ENCODE results near the gene LTB. TPM values are rescaled to one million over a fixed set of nuclear protein-coding genes. Genes with fewer than 3 reads are reported as not detected.

LTB gene
- total and polyA plus RNA-seq, 9 of the 15 experiments (the other 6 are each of a cell fraction or from before 2014, with no cell fraction given): 0.07 to 0.51 TPM; not detected in 7

- TF ChIP-seq NCOR1 (IDR thresholded peaks at IDR 0.05): no peak; the same call in 1 of the 2 replicates
- TF ChIP-seq ATF3 (IDR thresholded peaks at IDR 0.05): peak; percentile 99
- peak; percentile 68 for TF ChIP-seq ATF3 (CRISPR knock-in tag; conservative IDR thresholded peaks at IDR 0.05)
- TF ChIP-seq BCOR (IDR thresholded peaks at IDR 0.05): peak; percentile 17; the same call in 1 of the 2 replicates
- no peak for TF ChIP-seq KAT8 (IDR thresholded peaks at IDR 0.05; ENCODE audit: low read depth)
- TF ChIP-seq KDM4B (IDR thresholded peaks at IDR 0.05; ENCODE audit: borderline replicate concordance in 2 of 2, low read depth in 1 of 2): 0 out of 4 replicates have a peak, but pooled peaks of 1 of the 2 experiments have one; percentile 1
- TF ChIP-seq SNRNP70 (optimal IDR thresholded peaks at IDR 0.05; ENCODE audit: low read depth, low read length): no peak
- no peak for TF ChIP-seq BDP1 (IDR thresholded peaks at IDR 0.05; ENCODE audit: insufficient read depth, insufficient read length)
- TF ChIP-seq HDAC3 (IDR thresholded peaks at IDR 0.05; ENCODE audit: borderline replicate concordance, partially characterized antibody): peak; percentile 14
- TF ChIP-seq PTBP1 (IDR thresholded peaks at IDR 0.05; ENCODE audit: low read depth, low read length): no peak
- TF ChIP-seq NKRF (IDR thresholded peaks at IDR 0.05; ENCODE audit: borderline replicate concordance): peak; percentile 93
- peak; percentile 75 to 80; a peak in 2 of 4 replicates for TF ChIP-seq MLX (CRISPR knock-in tag; conservative IDR thresholded peaks at IDR 0.05)
- TF ChIP-seq TAF9B (IDR thresholded peaks at IDR 0.05; ENCODE audit: partially characterized antibody): peak; percentile 88
- no peak for TF ChIP-seq SRSF3 (IDR thresholded peaks at IDR 0.05; ENCODE audit: insufficient read depth, low read length)
- TF ChIP-seq ESRRA (IDR thresholded peaks at IDR 0.05; ENCODE audit: borderline replicate concordance, low read depth): peak; percentile 39; the same call in 1 of the 2 replicates
- no peak for TF ChIP-seq ZNF778 (CRISPR knock-in tag; IDR thresholded peaks at IDR 0.05)
- TF ChIP-seq ADNP (tag; IDR thresholded peaks at IDR 0.05): no peak
- no peak for TF ChIP-seq ZNF740 (CRISPR knock-in tag; IDR thresholded peaks at IDR 0.05)
- TF ChIP-seq ZNF740 (tag; IDR thresholded peaks at IDR 0.05): no peak
- no peak for TF ChIP-seq RBM14 (IDR thresholded peaks at IDR 0.05; ENCODE audit: borderline replicate concordance, insufficient read depth, low read depth, low read length)
- peak; percentile 98 for TF ChIP-seq HNRNPLL (IDR thresholded peaks at IDR 0.05; ENCODE audit: low read depth, low read length, poor library complexity, severe bottlenecking)
- TF ChIP-seq TAF1 (IDR thresholded peaks at IDR 0.05; ENCODE audit: control insufficient read depth, extremely low read depth, insufficient read depth, low read length, severe bottlenecking): peak; percentile 72
These were observed 37.8 kb upstream of the LTB start (continued) for GRCh38 chr6:31619805-31620585.

All from K562 (cell line).